Transverse colon (tissue), 4 donors: ENCODE data around the gene NR1H3.

Experiments used
- CTCF ChIP-seq, 5 experiments: fragments of 200-600 bp in 3 of 5; fragments of 450-650 bp in 2 of 5; sonication (generic) in 3 of 5; IDR thresholded peaks; 1 replicate in 2 of 5; 2 replicates in 3 of 5; pipeline ENCODE4 v1.5.1; 2016 to 2017; ENCODE audit warnings: antibody characterized with exemption in 5 of 5, inconsistent platforms in 3 of 5, mild to moderate bottlenecking in 2 of 5, moderate library complexity in 1 of 5
- EP300 ChIP-seq: sonication (generic); formaldehyde crosslinking; IDR thresholded peaks from one replicate; pipeline ENCODE4 v1.6.1; 2017; ENCODE audit warnings: antibody characterized with exemption, low read depth
- POLR2A ChIP-seq: fragments of 450-650 bp; IDR thresholded peaks from one replicate; pipeline ENCODE4 v1.6.1; 2016; ENCODE audit warnings: antibody characterized with exemption, mild to moderate bottlenecking, moderate library complexity
- POLR2AphosphoS5 ChIP-seq, 3 donors: sonication (generic); formaldehyde crosslinking; IDR thresholded peaks; one replicate each; pipeline ENCODE4 v1.6.1; 2016; ENCODE audit warnings: antibody characterized with exemption in 3 of 3

- TF ChIP-seq POLR2AphosphoS5 (IDR thresholded peaks at IDR 0.05): no peak
- no peak for TF ChIP-seq CTCF (IDR thresholded peaks at IDR 0.05)
- no peak for TF ChIP-seq POLR2A
- no peak for TF ChIP-seq EP300
Measured at GRCh38 chr11:47318166-47318565, 60.4 kb downstream of the NR1H3 start.
